Amygdala (tissue), 56 donors: ENCODE measurements around the gene IGFBP1.
"Not testable (repeated sequence)": the region's sequence is repeated elsewhere in the genome, so short reads cannot be mapped to it uniquely, and the experiment has no call there.

ENCODE experiments used
- DNase-seq, 56 donors: peaks; one replicate each; lab custom pipeline; 2025; lab: John Stamatoyannopoulos, UW

The IGFBP1 gene

GRCh38 chr7:45888185-45888992 is at the start of gene IGFBP1:
Gene IGFBP1 (plus strand): TSS chr7:45888488. CDS start chr7:45888653, 165 bp downstream.
- no peak for DNase-seq

GRCh38 chr7:45838852-45839251 is 49.4 kb upstream of the IGFBP1 start:
- not testable (repeated sequence) for DNase-seq

- DNase-seq, result not testable (repeated sequence)
These were observed 46.2 kb upstream of the IGFBP1 start for GRCh38 chr7:45841926-45842717.

DNA sequence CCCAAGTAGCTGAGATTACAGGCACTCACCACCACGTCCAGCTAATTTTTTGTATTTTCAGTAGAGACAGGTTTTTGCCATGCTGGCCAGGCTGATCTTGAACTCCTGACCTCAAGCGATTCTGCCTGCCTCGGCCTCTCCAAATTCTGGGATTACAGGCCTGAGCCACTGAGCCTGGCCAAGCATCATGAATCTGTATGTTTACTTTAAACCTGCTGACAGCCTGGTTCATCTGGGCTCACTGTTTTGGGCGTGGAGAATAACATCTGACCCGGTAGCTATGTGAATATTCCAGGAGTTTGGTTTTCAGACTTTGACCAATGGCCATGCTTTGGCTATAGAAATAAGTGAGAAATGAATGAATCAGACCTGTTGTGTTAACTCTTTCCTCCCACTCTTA is 41.8 kb upstream of the IGFBP1 start:
- DNase-seq, result not testable (repeated sequence)

GRCh38 chr7:45848734-45849133 is 39.6 kb upstream of the IGFBP1 start:
- DNase-seq, result not testable (repeated sequence)

DNA sequence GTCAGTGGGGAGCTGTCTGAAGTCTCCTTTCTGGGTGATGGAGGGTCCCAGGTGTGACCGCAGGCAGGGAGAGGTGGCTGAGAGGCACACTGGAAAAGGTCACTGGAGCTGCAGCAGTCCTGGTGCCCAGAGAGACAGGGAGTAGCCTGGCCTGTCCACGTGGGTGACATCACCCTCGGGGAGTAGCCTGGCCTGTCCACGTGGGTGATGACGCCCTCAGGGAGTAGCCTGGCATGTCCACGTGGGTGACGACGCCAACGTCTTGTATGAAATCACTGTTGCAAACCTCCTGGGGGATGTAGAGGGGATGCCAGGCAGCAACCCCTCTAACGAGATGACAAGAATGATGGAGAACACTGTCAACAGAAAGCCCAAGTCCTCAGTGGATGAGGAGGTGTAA is 35.3 kb upstream of the IGFBP1 start:
- DNase-seq, result not testable (repeated sequence)

- not testable (repeated sequence) for DNase-seq
These were observed 34.8 kb upstream of the IGFBP1 start for GRCh38 chr7:45853491-45853890.

DNA sequence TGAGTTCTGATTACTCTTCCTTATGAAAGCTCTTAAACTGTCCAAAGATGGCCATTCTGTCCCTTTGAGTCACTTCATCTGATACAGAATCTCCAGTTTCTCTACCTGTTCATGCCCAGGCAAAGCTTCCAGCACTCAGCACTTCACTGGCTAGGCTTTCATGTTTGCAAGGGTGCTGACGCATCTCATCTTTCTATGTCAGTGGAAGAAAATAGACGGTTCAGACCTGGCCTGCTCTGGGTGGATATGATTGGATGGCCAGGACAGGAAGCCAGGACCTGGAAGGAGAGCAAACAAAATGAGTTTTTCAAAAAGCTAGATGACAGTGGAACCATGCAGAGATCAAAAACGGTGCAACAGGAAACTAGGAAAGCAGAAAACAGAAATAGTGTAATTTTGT is 32.6 kb upstream of the IGFBP1 start:
- DNase-seq, result not testable (repeated sequence)

- not testable (repeated sequence) for DNase-seq
These were observed 31.4 kb upstream of the IGFBP1 start for GRCh38 chr7:45856888-45857287.

DNA sequence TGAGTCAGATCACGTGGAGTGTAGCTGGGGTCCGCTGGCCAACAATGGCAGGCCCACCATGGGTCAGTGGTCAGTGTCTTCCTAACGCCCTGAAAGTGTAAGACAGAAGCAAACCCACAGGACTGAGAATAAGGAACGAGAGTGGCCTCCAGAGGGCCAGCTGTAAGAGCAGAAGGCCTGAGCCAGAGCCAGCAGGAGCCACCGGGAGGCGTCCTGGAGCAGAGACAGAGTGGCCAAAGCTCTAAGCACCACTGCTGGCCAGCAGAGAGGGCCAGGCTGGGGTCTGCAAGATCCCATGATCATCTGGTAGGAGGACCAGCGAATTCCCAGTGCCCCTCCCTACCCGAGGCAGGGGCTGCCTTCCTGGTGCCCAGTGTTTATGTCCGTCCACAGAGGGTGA is 24.6 kb upstream of the IGFBP1 start:
- no peak for DNase-seq

GRCh38 chr7:45865594-45866410 is 22.5 kb upstream of the IGFBP1 start:
- DNase-seq, result no peak

- DNase-seq, result no peak
These were observed 20.8 kb upstream of the IGFBP1 start for GRCh38 chr7:45867471-45867870.

DNA sequence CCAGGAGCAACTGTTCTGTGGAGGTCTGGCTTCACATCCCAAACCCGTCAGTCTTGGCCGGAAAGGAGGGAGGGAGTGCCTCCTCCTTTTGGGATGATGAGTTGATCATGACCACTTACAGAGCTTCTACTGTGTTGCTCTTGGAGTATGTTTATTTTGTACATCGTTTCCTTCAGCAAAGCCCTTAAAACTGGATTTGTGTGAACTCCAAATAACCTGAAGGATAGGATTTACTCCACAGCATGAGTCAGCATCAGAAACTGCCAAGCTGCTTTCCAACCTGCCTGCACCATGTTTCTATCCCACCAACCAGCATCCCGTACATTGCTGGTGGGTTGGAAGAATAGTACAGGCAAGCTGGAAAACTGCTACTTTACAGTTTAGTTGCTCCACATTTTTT is 18.9 kb upstream of the IGFBP1 start:
- no peak for DNase-seq

DNA sequence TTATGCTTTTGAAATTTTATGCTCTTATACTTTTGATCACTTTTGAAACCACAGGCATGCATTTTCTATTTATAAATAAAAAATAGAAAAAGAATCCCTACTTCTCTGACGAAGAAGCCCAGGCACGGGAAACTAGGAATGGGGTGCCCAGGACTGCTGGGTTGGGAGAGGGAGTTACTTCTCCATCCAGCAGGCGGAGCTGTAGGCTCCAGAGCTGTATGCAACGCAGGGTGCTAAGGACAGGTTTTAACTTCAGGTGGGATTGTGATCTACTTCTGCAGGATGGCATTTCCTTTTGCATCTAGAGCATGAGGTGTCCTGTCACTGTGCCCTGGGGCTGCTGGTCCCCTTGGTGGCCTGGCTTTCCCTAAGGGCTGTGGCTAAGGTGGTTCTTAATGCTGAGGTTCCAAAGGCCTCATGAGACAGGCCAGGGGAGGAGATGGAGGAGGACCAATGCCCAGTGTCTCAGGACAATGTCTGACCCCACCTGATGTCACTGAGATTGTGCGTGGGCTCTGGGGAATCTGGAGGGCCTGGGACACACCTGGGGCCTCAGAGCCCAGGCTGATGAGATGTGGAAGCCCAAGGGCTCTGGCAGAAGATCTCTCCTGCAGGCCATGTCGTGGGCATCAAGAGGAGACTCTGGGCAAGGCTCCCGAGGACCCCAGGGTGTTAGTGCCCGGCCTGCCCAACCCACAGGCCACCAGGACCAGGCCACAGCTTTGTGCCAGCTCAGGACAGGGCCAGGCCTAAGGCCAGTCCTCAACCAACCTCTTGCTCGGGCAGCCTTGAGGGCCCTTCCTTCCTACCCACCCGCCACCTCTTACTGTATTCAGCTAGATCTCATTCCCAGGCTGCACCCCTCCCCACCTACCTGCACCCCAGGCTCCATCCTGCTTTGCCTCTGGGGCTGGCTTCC is 15.9 kb upstream of the IGFBP1 start:
- no peak for DNase-seq

DNA sequence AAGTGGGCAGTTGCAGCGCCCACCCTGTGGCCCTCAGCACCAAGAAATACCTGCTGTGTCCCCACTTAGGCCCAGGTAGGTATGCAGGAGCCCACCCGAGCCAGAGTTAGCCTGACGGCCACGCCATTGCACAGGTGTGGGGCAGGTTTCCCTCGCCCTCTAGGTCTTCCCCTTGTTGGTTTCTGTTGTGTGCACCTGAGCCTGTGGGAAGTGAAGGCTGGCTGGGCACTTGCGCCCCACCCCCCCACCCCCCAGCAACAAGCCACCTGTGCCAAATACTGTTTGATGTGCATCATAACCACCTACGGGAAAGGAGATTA is 15.3 kb upstream of the IGFBP1 start, which contains the start of gene CCDC201:
Gene CCDC201, minus strand, starts transcription at position 48 of the 320 bp plus-strand sequence. CDS start 75 bp downstream, outside the sequence.
- DNase-seq, result no peak

DNA sequence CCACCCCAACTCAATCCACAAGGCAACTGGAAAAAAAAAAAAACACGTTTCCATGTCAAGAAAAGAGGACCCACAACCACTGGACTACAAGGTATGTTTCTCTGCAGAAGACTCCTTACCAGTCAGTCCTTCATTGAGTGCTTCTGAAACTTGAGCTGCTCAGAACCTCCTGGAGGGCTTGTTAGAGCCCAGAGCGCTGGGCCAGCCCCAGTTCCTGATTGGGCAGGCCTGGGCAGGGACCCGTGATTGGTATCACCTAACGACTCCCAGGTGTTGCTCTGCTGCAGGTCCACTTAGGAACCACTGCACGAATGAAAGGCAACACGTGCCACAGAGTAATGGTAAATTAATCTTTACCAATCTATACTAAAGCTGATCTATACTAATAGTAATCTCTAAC is 14.9 kb upstream of the IGFBP1 start:
- no peak for DNase-seq

GRCh38 chr7:45874408-45875131 is 13.7 kb upstream of the IGFBP1 start:
- DNase-seq, result no peak

DNA sequence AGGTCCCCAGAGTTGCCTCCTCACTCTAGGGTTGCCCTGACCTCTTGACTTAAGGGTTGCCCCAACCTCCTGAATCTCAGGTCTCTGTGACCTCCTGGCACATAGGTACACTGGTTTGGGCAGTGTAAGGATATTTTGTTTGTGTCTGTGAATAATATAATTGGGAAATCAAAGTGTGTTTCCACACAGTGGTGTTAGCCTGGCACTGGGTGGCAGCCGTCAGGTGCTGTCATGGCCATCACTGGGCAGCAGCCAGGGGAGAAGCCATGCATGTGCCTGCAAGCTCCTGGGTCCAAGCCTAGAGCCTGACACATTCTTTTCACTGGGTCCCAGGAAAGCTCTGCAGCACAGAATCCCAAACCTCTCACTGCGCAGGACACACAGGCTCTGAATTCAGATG is 11.8 kb upstream of the IGFBP1 start:
- no peak for DNase-seq
